HG02798 (cell line): ENCODE results near the gene TRAPPC12.
A peak's percentile ranks its signal among the peaks of the same experiment; 100 is the strongest.
"Not testable (repeated sequence)": the region's sequence is repeated elsewhere in the genome, so short reads cannot be mapped to it uniquely, and the experiment has no call there.

Source experiments
- ATAC-seq: cut with Tn5 transposase; IDR thresholded peaks from one replicate; pipeline ENCODE4 v1.9.1; 2021; ENCODE audit warnings: mild to moderate bottlenecking; ENCODE audit not compliant: unreplicated experiment, poor library complexity

The TRAPPC12 gene

DNA sequence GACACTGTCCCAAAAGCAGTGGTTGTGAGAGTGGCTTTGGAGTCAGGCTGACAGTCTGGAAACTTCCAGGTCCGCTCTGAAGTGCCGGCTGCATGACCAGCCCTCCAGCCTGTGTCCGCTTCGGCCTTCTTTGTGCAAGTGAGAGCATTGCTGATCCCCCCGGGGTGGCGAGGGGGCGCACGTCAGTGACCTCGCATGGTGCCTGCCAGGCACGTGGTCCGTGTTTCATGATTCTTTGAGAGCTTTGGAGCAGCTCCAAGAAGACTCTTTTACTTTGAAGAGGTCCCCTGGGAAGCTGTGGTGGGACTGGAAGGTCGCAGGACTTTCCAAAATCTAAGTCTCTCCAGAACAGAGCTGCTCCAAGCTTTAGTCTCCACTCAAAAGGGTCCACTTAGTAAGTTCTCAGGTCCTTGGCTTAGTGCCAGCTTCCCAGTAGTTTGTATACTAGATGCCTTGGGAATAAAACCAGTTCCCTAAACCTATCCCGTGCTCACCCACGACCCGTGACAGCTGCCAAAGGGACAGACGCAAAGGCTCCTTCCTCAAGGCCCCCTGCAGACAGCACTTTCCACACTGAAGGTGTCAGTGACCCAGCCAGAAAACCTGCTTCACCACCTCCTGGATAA, 71.0 kb downstream of the TRAPPC12 start:
- no peak for ATAC-seq

DNA sequence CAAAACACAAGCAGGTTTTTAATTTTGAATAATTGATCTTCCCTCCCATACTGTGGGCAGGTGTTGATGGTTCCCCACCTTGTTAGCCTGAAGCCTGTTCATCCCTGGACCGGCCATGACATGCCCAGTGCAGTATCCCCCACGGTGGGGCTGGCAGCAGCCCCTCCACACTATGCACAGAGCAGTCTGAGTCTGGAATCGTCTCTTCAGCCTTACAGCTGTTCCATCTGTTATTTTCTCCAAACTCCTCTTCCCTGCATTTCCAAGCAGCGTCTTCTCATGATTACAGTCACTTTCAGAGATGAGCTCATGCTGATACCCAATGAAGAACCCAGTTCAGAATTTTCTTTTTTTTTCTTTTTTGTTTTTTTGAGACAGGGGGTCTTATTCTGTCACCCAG, 71.7 kb downstream of the TRAPPC12 start:
- ATAC-seq = no peak

DNA sequence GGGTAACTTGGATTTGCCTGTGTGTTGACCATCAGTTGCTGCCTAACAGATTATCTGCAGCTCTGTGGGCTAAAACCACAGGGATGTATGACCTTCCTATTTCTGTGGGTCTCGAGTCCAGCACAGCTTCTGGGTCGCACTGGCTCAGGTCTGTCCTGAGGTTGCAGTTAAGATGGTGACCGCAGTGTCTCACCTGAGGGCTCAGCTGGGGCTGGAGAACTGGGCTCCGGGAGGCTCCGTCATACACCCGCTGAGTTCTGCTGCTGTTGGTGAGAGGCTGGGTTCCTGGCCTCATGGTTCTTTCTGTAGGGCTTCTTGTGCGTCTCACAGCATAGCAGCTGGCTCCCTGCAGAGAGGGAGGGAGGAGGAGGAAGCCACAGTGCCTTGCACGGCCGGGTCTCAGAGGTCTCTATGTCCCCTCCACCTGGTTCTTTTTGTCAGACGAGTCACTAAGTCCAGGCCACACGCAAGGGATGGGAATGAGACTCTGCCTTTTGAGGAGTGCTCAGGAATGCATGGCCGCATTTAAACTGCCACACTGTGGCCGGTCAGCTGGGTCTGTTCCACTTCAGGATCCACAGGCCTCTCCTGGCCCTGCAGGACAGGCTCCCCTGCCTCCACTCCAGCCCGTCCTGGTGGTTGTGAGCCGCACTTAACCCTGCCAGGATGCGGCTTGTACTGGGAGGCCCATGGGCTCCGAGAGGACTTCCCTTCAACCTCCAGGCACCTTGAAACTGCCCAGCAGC, 72.6 kb downstream of the TRAPPC12 start:
- ATAC-seq = no peak

DNA sequence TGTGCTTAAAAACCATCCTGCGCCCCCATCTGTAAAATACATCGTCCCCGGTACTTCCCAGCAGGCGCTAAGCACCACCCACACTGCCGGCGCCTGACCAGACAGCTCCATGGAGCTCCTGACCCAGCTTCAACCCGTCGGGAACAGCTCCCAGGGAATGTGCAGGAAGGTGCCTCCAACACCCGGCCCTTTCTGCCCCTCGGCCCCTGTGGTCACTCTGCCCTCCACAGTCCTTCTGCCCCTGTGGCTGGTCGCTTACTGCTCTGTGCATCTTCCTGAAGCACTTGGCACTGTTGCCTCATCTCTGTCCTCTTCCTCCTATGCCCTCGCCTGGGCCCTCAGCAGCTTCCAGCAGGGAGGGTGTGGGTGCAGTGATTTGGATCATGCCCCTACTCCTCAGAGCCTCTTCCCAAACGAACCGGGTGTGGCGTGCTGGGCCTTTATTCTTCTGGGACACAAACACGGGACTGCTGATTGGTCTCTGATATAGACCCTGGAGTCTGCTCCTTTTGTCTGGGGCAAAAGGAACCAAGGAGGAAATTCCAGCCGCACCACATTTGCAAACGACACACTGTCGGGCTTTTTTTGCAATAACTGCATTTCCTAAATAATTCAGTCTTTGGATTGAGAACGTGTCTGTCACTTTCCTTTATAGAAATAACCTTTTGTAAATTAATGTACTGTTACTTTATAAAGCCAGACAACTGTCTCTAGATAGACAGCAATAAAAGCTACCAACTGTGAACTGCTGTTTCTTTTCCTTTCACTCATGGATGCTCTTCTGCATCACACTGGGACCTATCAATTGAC, 73.9 kb downstream of the TRAPPC12 start:
- ATAC-seq = no peak

DNA sequence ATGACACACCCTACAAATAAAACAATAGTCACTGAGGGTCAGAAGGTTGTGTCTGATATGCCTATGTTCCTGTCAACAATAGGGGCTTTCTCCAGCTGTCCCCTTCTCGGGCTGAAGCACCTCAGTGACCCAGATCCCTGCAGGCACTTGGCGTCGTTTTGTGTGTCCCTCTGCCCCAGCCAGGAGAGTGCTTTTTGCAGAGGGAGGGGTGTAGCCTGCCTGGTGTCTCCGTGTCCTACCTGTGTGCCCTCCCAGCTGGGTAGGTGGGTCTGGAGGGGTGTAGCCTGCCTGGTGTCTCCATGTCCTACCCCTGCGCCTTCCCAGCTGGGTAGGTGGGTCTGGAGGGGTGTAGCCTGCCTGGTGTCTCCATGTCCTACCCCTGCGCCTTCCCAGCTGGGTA, 74.5 kb downstream of the TRAPPC12 start:
- not testable (repeated sequence) for ATAC-seq

DNA sequence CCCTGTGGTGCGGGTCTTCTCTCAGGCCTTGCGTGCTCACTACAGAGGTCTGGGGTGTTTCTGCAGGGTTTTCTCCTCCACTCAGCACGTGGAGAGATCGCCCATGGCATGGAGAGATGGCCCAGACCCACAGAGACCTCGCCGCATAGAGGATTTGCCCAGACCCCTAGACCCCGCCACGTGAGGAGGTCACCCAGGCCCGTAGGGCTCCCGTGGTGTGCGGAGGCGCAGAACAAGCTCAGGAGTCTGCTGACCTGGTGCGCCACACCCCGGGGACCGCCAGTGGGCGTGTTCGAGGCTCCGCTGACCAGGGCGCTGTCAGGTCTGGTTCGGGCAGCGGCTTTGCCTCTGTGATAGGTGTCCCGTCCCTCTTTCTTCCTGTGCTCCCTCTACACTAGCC, 75.3 kb downstream of the TRAPPC12 start:
- no peak for ATAC-seq

DNA sequence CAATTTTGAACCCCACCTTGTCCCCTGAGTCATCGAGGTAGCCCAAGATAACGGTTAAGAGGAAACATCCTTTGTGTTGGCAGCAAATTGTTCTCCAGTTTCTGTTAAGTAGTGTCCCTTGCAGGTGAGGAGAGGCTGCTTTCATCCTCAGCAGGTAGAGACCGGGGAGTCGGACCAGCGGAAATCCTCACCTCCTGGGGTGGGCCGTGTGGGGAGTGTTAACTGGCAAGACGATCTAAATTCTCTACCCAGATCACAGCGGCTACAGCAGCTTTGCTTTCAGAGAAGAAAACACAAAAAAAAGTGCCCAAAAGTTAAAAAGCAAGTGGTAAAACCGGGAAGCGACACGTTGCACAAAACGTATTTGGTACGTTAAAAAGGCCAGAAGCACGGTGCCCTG, 76.6 kb downstream of the TRAPPC12 start:
- no peak for ATAC-seq

DNA sequence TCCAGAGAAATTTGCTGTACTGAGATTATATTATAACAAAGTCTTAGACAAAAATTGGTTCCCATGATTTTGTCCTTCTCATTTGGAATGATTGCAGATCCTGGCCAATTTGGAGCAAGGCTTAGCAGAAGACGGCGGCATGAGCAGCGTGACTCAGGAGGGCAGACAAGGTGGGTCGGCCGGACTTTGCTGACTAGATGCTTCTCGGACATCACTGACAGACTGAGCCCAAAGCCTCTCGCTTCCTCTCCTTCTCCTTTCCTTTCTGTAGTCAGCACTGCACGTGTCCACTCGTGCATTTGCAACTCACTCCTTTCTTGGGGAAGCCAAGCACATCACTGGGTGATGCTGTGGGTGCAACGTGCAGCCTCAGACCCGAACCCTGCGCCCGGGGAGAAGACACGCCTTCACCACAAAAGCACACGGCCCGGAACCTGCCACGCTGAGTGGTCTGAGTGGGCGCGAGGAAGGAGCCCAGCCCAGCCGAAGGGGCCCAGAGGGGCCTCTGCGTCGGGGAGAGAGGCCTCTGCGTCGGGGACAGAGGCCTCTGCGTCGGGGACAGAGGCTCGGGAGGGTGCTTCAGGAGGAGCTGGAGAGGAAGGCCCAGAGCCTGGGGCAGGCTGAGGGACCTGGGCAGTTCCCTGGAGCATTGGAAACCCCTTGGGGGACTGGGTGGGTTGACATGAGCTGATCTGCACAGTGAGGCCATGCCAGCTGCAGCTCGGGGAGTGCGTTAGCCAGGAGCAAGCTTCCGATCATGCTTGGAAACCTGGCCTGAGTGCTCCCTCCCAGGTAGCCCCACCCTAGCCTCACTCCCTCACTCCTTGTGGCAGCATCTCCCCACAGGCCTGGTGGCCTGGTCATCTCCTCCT, 78.3 kb downstream of the TRAPPC12 start:
- ATAC-seq = no peak

DNA sequence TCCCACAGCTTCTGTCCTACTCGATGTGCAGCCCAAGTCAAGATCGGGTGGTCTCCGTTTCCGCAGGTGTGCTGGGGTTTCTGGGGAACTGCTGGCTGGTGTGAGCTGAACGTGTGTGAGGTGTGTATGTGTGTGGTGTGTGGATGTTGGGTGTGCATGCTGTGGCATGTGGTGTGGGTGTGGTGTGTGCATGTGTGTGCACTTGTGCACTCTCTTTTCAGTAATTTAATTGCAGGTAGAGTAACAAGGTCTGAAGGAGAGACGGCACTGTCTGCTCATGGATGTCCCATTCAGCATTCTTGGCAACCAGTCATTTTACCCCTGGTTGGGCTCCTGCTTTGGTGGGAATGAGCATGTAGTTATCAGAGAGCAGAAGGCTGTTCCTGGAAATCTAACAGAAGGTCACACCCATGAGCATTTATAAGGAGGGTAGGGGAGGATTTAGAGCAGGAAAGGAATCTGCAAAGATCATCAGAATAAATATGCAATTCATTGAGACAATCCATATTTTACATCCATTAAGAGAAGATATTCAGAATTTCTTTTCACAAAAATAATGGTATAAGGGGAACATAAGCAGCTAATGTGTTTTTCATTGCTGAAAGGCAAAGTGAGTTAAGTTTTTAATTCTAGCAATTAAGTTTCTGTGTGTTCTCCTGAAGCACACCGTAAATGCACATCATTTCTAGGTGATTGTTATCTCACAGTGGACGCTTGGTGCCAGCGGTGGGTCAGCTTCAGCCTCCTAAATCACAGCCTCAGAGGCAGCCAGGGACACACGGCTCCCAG, 79.1 kb downstream of the TRAPPC12 start:
- ATAC-seq = no peak

DNA sequence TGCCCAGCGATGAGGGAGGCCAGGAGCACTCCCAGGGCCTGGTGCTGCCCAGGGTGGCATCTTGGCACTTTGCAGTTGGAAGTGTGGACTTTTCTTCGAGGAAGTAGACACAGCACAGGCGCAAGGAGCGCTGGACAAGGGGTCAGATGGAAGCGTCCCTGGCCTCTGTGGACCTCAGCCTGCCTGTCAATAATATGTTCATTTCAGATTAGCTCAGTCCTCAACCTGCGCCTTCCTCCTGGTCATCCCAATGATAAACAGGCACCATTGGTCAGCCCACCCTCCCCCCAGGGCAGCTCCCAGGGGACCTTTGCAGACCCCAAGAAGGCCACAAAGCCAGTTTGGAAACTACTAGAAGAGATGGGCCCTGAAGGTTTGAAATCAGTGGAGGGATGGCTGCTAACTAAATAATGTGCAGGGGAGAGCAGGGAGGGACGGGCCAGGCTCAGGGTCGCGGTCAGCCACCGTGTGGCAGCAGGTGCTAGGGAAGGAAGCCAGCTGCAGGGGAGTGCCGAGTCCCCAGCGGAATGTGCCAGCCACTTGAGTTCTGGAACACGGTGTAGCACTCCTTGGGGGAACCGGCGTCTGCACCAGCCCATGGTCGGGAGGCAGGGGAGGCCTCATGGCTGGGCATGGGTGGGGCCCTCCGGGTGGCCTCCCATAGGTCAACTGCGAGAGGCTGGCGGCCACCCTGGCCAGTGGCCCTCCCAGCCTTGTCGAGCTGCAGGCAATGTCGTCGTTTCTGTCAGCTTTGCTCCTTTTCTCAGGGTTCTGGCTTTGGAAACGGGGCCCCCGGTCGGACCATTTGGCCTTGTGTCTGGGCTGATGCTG, 79.9 kb downstream of the TRAPPC12 start:
- ATAC-seq = no peak

DNA sequence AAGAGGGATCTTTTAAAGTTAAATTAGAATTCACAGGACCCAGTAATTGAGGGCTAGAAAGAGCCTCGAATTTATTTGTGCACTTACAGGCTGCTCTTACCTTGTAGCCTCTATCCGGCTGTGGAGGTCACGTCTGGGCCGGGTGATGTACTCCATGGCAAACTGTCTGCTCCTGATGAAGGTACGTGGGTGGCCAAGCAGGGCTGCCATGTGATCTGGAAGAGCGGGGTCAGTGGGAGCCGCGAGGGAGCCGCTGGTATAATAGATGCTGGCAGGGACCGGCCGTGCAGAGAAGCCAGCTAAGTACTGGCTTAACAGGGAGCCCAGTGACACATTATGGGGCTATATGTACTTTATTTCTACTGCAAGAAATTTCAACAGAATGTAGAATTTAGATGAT, 80.7 kb downstream of the TRAPPC12 start:
- ATAC-seq = no peak

DNA sequence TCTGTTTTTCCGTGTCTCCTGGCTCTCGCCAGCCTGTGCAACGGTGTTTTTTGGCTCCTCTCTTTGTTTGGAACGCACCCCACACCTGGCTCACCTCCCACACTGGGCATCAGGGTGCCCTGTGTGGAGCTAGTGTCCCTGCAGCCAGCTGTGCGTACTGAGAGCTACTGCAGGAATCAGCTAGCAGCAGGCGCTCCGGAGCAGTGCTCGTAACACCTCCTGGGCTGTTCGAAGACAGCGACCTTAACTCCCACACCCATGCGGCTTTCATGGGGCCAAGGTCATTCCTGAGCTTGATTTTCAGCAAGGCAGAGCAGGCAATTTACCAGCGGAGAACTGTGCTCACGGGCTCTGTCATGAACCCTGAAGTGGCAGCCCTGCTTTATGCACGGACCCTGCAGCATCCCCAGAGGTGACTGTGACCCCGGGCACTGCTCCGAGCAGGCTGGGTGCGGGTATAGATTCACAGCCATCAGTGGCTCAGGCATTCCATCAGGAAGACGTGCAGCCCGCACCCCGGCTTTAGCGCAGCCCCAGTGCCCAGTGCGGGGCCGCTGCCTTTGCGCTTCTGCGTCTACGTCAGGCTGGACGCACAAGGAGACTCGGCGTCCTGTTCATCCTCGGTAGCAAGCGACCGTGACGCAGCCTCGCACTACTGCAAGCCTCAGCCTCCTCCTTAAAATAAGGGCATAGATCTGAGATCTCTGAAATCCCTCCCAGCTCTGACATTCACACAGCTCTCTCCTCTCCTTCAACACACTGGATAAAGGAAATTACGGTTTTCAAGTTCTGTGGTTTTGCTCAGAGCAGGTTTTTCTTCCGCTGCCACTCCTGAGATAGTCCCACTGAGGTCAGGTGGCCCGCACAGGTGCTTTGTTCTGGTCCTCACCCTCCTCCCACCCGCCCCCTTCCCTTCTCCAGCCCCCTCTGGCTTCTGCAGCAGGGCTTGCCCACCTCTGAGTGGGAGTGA, 81.6 kb downstream of the TRAPPC12 start:
- ATAC-seq = no peak

DNA sequence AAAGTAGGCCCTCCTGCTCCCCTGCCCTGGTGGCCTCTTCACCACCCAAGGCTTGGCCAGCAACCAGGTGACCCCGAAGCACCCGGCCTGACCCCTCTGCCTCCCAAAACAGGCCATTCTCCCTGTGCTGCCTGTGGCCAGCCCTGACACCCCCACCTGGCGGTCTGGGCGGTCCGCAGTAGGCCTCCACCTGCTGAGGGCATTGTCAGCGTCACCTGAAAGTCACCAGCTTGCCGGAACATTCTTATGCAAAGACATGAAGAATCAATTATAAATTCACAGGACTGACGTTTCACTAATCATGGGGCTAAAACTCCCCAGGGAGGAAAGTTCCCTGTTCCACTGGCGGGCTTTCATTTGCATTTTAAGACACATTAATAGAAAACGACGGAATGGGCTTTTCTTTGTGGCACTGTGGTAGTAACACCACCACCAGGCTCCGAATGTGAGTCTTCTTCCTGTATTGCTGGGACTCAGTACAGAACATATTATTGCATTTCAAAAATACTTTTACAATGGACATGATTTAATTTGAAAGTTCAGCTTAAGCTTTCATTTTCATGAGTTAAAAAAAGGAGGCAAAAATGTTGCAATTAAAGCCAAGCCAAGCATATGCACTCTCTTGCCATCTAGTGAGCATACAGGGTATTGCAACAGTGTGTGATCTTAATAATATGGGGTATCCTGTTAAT, 82.5 kb downstream of the TRAPPC12 start:
- peak; percentile 75 for ATAC-seq

DNA sequence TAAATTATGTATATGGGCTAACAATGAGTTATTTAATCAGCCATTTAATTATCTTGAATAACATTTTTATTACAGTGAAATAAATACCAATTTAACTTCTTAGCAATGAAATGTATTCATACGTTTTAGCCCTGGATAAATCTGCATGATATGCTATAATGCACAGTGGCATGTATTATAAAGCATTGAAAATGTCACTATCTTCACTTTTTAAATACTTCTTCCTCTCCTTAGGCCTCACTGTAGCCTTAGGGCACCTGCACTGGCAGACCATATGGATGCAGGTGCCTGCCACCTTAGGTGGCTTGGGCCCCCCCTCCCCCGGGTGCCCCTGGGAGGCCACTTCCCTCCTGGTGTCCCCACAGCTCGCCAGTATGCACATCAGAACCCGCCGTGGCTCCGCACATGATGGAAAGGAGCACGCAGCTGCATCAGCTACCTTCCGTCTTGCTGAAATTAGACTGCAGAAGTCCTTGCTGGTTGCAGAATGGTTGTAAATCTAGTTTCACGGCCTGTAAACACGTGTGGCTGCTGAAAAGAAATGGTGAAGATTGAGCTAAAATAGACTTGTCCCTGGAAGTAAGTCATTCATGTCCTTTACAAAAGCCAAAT, 83.1 kb downstream of the TRAPPC12 start:
- ATAC-seq = peak; percentile 9

DNA sequence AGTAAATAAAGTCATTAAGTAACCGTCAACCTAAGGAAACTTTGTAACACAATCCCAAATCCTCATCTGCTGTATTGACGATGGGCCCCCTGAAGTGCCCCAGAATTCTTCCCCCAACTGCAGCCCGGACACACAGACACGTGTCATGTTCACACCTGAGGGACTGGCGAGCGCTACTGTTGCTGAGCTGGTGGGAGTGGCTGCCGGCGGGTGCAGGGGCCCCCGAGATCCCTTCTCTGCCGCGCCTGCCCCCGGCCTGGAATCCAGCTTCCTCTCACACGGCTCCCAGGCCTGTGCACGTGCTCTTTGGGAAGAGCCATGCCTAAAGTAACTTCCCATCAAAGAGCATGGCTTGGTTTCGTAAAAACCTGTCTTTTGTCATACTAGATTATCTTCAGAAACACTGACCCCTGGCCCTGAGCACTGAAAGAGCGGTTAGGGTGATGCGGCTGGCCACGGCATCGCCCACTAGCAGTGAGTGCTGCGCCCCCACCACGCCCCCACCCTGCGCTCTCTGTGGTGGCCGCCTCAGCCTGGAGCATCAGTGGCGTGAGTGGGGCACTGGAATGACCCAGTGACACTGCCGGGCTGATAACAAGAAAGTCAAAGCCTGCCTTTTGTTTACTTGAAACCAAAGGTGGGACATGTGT, 83.8 kb downstream of the TRAPPC12 start:
- ATAC-seq = no peak

DNA sequence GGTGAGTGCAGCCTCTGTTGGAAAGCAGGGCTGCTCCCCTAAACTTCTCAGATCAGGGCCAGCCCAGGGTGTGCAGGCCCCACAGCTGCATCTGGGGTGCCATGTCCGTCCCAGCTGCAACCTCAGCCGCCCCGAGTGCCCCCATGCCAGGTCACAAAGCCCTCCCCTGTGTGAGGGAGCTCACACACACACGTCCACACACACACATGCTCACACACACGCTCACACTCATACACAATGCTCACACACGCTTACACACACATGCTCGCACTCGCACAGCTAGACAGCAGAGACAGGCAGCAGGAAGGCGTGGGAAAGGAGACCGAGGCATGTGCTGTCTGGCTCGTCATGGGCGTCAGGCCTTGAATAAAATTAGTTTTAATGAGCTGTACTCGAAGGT, 84.5 kb downstream of the TRAPPC12 start:
- ATAC-seq = no peak
